NCI-H345 (cell line): Measurements from ENCODE around the gene AHSG.

Experiments used
- DNase-seq: peaks from one replicate; lab custom pipeline; 2025; lab: John Stamatoyannopoulos, UW

AHSG gene

GRCh38 chr3:186640473-186640818 lies 27.6 kb downstream of the AHSG start:
- peak; percentile 14 for DNase-seq

DNA sequence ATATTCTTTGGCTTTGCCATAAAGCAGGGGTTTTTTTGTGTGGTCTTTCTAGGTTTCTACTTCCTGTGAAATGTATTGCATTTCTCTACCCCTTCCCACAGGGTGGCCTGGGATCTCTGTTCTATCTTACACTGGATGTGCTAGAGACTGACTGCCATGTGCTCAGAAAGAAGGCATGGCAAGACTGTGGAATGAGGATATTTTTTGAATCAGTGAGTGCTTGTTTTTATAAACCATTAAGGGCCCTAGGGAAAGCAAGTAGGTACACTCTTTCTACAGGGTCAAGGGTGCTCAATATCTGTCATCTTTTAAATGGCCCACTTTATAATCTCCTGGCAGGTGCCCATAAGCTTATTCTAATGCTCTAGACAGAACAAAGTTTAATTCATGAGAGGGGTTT lies 28.1 kb downstream of the AHSG start:
- no peak for DNase-seq

DNA sequence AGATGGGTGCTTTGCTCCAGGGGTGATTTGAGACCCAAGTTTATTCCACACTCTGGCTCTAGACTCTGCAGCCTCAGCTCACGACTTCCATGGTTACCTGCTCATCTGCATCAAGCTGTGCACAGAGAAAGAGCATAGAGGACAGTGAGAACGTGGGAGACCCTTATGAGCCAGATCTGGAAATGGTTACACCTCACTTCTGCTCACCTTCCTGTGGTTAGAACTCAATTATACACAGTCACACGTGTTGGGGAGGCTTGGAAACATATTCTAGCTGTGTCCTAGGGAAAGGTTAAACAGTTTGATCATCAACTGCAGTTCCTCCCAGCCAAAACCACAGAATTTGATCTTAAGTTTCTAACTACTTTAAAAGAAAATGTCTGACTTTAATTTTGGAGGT lies 29.2 kb downstream of the AHSG start:
- DNase-seq: no peak

DNA sequence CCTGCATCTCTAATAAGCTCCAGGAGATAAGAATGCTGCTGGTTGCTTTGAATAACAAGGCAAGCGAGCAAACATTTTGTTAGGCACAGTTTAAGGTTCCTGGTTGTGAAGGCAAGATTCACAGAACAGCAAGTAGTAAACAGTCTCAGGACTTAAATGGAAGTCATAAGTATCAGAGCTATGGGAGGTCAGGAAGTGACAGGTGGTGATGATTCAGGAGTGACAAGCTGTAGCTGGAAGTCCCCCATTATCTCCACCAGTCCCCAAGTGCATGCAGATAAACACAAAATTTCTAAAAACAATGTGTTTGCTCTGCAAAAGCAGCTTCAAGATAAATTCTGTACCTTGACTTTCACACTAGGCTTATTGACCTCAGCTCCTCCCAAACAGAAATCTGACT lies 30.6 kb downstream of the AHSG start:
- DNase-seq: no peak

DNA sequence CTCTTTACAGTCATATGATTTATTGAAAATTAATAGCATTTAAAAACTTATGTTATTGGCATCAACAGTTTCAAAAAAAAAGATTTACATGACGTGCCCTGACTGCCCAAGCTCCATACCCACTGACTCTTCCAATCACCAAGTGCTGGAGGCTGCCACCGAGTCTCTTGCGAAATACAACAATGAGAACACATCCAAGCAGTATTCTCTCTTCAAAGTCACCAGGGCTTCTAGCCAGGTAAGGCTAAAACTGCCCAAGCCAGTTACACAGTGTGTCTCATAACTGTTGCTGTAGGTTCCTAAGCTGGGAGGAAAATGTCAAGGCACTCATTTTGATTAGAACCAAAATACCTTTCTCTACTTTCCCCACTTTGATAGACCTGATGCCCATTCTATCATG lies 31.8 kb downstream of the AHSG start:
- DNase-seq: no peak

GRCh38 chr3:186646106-186646505 lies 33.2 kb downstream of the AHSG start:
- DNase-seq: no peak

GRCh38 chr3:186646841-186647240 lies 34.0 kb downstream of the AHSG start:
- DNase-seq: no peak

DNA sequence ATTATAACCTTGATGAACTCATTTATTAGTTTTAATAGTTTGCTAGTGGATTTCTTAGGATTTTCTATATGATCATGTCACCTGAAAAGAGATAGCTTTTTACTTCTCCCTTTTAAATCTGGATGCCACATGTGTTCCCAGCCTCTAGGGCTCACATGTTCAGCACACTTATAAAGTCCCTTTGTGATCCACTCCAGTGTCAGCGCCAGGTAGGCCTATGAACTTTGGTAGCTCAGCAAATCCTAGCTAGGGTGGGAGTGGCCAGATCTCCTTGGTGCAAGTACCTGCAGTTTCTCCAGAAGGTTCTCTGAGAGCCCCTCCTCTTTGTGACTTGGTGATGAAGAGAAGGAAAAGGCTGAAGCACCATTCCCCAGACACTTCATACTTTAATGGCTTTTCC lies 36.0 kb downstream of the AHSG start:
- DNase-seq: no peak

- DNase-seq: peak; percentile 11
These were observed 38.9 kb downstream of the AHSG start for GRCh38 chr3:186651678-186652215.

- peak; percentile 26 for DNase-seq
These were observed 40.3 kb downstream of the AHSG start for GRCh38 chr3:186653080-186653707.

DNA sequence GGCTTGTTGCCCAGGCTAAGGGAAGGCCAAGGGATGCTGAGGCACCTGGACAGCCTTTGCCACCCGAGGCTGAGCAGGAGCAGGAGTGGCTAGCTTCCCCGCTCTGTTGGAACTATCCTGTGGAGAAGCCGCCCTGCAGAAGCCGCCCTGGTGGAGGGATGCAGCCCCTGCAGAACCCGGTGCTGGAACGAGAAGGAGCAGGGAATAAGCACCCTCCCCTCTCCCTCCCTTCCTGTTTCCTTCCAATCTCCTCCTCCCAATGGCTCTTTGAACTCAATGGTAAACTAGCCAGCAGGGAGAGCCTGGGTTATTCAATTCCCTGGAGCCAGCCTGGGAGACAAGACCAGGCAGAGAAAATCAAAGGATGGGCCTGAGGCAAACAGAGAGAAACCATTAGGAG lies 41.1 kb downstream of the AHSG start:
- no peak for DNase-seq

- DNase-seq: no peak
These were observed 50.7 kb downstream of the AHSG start for GRCh38 chr3:186663361-186664118.

DNA sequence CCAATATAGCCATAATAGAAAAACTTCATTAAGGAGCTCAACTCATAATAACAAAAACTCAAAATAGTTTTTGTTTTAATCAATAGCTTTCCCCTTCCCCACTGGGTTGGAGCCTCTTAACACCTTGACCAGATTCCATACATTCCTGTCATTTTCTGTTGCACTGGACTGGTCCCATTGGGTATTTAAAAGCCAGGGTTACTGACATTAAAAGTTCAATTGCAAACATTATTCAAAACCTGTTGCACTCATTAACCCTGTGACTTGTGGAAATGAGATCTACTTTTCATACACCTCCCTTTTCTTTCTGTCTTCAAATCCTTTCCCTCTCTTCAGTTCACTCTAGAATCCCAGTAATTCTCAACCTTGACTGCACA lies 51.2 kb downstream of the AHSG start:
- no peak for DNase-seq

DNA sequence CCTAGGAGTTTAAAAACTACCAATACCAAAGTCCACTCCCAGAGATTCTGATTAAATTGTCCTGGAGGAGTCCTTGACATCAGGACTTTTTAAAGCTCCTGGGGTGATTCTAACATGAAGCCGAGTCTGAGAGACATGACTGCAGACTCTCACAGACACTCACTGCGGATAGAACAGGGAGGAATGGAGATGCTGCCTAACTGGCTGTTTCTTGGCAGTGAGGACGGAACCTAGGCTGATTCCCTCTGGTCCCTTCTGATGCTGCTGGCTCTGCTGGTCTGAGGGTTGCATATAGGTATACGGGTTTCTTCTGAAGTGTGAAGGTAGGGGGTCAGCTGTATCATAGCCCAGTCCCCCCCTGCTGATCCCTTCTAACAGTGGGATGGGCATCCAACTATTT lies 51.6 kb downstream of the AHSG start:
- DNase-seq: no peak

DNA sequence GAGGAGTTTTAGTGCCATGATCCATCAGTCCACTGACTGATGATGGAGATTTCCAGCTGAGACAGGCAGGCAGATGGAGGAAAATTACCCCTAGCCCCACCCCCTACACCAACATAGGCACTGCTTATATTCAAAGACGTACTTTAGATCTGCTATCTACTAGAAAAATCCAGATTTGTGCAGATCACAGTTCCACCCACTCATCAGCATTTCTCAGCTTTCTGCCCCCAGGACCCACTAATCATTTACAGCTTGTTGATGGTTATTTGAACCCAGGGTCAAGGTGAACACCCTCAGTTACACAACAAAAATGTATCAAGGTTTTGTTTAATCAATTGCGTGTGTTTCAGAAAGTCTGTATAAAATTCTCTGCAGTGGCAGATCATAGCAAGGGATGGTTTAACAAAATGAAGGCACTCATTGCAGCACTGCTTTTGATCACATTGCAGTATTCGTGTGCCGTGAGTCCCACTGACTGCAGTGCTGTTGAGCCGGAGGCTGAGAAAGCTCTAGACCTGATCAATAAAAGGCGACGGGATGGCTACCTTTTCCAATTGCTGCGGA lies 52.8 kb downstream of the AHSG start, which contains the start of gene HRG:
Gene HRG, plus strand, starts transcription at position 390 of the 564 bp plus-strand sequence. Its CDS starts 18 bp downstream, at position 408.
- DNase-seq: no peak

- DNase-seq: no peak
These were observed 55.6 kb downstream of the AHSG start for GRCh38 chr3:186668426-186668825.

- no peak for DNase-seq
These were observed 56.7 kb downstream of the AHSG start for GRCh38 chr3:186669378-186670084.

GRCh38 chr3:186670155-186670554 lies 57.3 kb downstream of the AHSG start:
- DNase-seq: no peak
